GM04504 (cell line): ENCODE data around the gene CYP4F2.
"Not testable (repeated sequence)": the region's sequence is repeated elsewhere in the genome, so short reads cannot be mapped to it uniquely, and the experiment has no call there.

Experiments used
- DNase-seq: peaks from one replicate; pipeline ENCODE4 v3.0.0-alpha.2; 2012; ENCODE audit warnings: low read depth

CYP4F2 gene

GRCh38 chr19:15897738-15898276, at the start of gene CYP4F2:
TSS of gene CYP4F2 (minus strand) at chr19:15898074. CDS start at chr19:15897611, 463 bp downstream.
- no peak for DNase-seq

DNA sequence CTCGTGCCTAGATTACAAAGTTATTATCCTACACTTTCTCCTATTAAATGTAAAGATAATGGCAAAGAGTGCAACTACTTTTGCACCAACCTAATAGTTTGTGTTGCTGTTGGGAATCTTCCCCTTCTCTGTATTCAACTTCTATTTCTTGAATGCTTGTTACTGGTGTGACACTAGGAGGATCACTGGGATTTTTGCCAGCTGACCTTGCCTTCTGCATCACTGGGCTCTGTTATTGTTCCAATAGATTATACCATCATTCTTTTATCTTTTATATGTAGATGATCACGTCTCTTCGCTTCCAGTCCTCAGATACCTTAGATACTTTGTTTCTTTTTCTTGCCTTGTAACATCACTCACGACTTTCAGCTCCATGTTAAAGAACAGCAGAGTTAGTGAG, 47.4 kb upstream of the CYP4F2 start:
- DNase-seq = no peak

DNA sequence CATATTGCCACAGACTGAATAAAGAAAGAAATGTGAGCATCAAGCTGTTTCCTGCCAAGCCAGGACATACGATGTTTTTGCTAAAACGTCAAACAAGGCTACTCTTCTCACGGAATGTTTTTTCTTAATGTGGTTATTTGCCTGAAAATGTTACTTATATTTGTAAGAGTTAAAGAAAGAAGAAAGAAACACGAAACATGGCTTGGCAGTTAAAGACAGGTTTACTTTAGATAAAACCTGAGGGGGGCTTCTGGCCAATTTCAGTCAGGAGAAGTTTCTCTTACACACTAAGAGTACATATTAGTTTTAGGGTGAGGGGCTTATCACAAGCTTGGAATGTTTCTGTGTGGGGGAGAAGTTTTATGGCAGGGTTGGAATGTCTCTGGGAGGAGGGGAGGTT, 46.5 kb upstream of the CYP4F2 start:
- no peak for DNase-seq

DNA sequence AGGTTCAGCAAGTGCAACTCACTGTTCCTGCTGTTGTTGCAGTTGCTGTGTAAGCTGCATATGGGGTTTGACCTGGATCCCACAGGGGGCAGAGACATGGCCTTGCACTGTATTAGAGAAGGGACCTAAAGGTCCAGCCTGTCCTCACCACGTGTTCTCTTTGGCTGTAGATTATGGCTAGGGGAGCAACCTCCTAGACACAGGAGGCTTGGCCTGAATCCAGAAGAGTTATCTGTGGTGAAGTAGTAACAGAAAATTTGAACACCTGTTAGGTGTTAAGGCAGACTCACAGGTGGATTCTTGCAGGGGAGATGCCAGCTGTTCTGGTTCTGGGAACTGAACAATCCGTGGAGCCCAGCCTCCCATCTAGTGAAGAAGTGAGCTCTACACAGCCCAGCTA, 39.9 kb upstream of the CYP4F2 start:
- no peak for DNase-seq

- no peak for DNase-seq
These were observed 39.1 kb upstream of the CYP4F2 start for GRCh38 chr19:15936950-15937349.

- no peak for DNase-seq
These were observed 38.3 kb upstream of the CYP4F2 start for GRCh38 chr19:15936173-15936572.

DNA sequence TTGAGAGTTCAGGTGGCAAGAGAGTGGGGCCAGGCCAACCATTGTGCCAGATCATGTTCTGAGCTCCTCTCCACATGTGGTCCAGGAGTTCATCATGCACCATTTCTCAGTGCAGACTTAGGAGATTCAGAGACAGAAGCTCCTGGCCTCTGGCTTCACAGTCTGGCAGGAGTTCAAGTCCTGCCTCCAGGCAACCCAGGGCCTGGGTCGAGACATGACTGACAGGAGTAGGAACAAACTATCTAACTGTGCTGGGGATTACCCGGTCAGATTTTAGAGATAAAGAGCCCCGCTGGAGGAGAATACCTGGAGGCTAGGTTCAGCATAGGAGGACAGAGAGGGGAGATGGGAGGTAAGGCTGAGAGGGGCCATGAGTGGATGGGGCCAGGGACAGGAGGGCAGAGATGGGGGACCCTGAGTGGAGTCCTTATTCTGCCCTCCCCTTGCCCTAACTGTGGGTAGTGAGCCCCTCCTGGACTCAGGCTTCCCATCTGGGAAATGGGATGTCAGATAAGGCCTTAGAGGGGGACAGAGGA, 37.4 kb upstream of the CYP4F2 start:
- DNase-seq = no peak

DNA sequence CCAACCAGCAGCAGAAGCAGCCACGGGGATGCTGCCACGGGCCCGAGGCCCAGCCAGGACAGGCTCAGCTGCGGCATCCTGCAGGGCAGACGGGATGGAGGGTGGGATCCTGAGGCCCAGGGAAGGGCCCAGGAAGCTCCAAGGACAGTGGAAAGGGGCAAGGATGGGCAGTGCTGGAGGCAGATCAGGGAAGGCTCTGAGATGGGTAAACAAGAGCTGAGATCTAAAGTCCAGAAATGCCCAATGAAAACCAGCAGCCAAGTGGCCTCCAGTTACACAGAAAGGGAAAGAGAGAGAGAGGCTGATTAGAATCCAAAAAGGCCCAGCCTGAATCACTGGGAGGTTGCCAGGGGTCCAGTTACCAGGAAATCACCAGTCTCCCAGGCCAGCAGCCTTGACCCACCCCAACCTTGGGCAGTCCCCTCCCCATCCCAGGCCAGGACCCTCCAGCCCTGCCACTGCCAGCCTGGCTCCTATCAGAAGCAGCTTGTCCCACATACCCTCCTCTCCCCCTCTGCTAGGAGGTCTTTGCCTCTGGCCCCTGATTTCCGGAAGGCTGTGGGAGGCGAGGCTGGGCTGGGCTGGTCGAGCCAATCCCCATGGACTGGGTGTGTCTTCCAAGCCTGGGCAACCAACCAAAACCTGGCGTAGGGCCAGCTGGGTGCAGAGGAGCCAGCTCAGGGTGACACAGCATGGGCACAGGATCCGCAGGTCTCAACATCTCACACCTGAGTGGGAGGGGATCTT, 36.6 kb upstream of the CYP4F2 start, which contains the start of gene CYP4F11:
Gene CYP4F11, minus strand, starts transcription at position 198 of the 747 bp plus-strand sequence. Its CDS starts 121 bp downstream, at position 77.
- DNase-seq = no peak

DNA sequence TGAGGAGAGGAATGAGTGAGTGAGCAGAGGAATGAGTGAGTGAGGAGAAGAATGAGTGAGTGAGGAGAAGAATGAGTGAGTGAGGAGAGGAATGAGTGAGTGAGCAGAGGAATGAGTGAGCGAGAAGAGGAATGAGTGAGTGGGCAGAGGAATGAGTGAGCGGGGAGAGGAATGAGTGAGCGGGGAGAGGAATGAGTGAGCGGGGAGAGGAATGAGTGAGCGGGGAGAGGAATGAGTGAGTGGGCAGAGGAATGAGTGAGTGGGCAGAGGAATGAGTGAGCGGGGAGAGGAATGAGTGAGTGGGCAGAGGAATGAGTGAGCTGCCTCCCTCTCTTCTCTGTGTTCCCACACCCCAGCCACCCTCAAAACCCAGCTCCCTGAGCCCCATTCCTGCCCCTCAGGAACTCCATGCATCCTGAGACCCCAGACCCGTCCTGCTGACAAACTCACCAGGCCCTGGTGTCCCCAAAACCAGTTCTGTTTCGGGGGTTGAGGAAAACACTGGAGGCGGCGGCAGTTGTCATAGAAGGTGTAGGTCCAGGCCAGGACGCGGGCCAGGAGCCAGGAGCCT, 36.0 kb upstream of the CYP4F2 start:
- DNase-seq = not testable (repeated sequence)

DNA sequence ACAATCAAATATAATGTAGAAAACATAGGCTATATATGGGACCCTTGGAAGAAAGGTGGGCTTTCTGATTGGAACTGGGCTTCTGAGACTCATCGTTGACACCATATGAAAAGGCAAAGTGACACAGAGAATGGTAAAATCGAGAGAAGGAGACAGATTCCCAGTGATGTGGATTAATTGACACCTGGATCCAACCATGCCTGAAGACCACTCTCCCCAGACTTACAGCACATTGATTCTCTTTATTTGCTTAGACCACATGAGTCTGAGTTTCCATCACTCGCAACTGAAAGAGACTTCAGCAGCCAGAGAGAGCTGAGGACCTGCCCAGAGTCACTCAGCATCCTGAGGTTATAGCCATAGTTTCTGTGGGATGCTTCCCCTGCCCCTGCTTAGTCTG, 30.4 kb upstream of the CYP4F2 start:
- no peak for DNase-seq

GRCh38 chr19:15926484-15926883, 28.6 kb upstream of the CYP4F2 start:
- DNase-seq = no peak

- no peak for DNase-seq
These were observed 25.8 kb upstream of the CYP4F2 start for GRCh38 chr19:15923702-15924101.

DNA sequence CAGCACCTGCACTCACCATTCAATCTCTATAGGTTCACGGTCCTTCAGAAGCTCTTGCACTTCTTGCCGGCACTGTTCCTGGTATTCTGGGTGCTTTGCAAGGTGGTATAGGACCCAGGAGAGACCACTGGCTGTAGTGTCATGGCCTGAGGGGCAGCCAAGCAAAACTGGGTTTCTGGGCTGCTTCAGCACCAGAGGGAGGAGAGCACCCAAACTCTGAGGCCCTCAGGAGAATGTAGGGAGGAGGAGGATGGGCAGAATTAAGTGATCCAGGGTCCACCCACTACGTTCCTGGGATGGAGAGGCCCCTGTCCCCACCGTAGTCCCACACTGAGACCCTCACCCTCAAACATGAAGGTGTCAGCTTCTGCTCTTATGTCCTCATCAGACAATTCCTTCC, 24.1 kb upstream of the CYP4F2 start:
- no peak for DNase-seq

DNA sequence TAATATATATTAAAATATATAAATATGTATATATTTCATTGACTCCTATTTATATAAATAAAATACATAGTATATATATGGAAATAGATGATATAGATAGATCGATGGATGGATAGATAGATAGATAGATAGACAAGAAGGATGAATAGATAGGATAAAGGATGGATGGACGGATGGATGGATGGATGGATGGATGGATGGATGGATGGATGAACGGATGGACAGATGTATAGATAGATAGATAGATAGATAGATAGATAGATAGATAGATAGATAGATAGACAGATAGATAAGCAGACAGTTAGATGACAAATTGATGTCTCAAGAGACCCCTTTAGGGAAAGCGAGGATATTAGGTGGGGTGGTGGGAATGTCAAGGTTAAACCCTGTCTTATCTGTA, 21.4 kb upstream of the CYP4F2 start:
- no peak for DNase-seq

- no peak for DNase-seq
These were observed 17.2 kb upstream of the CYP4F2 start for GRCh38 chr19:15915109-15915508.

DNA sequence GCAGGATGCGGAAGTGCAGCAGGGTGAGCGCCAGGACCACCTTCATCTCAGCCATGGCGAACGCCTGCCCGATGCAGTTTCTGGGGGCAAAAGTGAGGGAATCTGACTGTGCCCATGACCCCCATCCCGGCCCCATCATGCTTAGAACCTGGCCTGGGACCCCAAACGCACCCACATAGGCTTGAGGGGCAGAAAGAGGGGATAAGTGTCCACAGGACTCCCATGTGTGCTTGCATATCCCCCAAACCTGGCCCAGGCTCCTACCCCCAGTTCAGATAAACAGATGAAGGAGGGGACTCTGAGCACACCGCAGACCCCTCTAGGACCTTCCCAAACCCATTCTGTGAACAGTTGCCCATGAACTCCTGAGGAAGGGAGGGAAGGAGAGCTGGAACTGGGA, 16.0 kb upstream of the CYP4F2 start:
- no peak for DNase-seq

DNA sequence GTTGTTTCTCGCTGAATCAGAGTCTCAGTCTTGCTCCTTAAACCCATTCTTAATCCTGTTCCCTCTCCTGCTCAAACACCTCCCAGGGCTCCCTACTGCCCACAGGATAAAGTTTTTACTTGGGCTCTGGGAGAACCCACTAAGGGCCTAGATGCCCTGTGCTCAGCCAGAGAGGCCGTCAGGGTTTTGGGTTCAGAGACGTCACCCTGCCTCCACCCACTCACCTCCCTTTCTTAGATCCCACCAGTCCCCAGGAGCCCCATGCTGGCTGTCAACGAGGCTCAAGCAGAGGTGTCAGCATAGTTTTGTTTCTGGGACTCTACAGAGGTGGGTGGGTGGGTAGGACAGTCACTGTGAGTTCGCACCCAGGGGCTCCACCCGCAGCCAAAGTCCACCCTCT, 15.5 kb upstream of the CYP4F2 start:
- no peak for DNase-seq

GRCh38 chr19:15911599-15912235, 13.8 kb upstream of the CYP4F2 start:
- no peak for DNase-seq

DNA sequence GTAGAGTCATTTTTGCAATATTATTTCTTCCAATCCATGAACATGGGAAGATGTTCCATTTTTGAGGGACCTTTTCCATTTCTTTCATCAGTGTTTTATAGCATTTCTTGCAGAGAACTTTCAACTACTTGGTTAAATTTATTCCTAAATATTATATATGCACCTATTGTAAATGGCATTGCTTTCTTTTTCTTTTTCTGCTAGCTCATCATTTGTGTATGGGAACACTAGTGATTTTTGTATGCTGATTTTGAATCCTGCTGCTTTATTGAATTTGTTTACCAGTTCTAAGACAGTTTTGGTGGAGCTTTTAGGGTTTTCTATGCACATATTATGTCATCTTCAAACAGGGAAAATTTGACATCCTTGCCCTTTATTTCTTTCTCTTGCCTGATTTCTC, 7.2 kb upstream of the CYP4F2 start:
- DNase-seq = no peak

DNA sequence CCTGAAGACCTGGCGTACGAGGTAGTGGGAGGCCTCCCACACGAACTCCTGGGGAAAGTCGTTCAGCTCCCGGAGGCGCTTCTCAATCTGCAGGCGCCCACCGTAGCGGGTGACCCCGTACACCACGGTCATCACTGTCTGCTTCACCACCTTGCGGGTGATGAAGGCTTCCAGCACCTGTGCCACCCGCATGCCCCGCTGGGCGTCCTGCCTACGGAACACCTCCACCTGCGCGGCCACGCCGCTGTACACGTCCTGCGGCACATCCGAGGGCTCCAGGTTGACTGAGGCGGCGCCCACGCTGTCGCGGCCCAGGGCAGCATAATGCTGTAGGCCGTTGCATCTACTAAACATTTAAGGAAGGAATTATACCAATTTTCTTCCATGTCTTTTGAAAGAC, 5.0 kb upstream of the CYP4F2 start:
- DNase-seq = not testable (repeated sequence)

DNA sequence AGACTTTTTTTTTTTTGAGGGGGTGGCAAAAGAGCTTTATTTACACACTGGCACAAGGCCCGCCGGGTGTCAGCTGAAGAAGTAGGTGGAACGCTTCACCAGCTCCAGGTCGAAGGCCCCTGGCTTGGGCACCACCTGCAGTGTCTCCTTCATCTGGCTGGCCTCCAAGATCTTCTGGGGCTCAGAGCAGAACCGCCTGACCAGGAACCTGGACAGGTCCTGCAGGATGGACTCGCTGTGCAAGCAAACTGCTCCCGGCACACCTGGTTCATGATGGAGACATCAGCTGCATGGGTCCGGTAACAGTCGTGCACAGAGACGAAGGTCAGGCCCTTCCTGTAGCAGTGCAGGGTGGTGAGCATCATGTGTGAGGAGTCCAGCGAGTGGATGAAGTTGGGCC, 4.4 kb upstream of the CYP4F2 start:
- DNase-seq = no peak

GRCh38 chr19:15900504-15900903, 2.6 kb upstream of the CYP4F2 start:
- DNase-seq = no peak

- DNase-seq = not testable (repeated sequence)
These were observed 2.2 kb upstream of the CYP4F2 start for GRCh38 chr19:15900032-15900431.
